Stomach (tissue), 19 donors: ENCODE results near the gene TTLL8. TPM values are rescaled to one million over a fixed set of nuclear protein-coding genes. Genes with fewer than 3 reads are reported as not detected.

Experiments
- DNase-seq, 2 donors: peaks; one replicate each; pipeline versions ENCODE4 v3.0.0 to v3.0.0-alpha.2; 2013 to 2019
- H3K27ac ChIP-seq, 5 donors: fragments of 200-600 bp in 4 of 5; sonication (generic) in 4 of 5; one replicate each; pipeline ENCODE4 v1.5.1; 2013 to 2019; ENCODE audit warnings: mild to moderate bottlenecking in 1 of 5, moderate library complexity in 1 of 5
- H3K27me3 ChIP-seq, 3 donors: fragments of 200-600 bp; sonication (generic); one replicate each; pipeline ENCODE4 v1.5.1; 2017 to 2019; ENCODE audit warnings: mixed run types in 1 of 3
- H3K36me3 ChIP-seq, 4 donors: fragments of 200-600 bp; sonication (generic); 1 replicate in 3 of 4; 2 replicates in 1 of 4; pipeline ENCODE4 v1.5.1; 2016 to 2019
- H3K4me1 ChIP-seq, 4 donors: fragments of 200-600 bp; sonication (generic); one replicate each; pipeline ENCODE4 v1.5.1; 2016 to 2019
- H3K4me3 ChIP-seq, 4 donors: fragments of 200-600 bp; sonication (generic) in 3 of 4; one replicate each; pipeline ENCODE4 v1.5.1; 2016 to 2019; ENCODE audit warnings: mild to moderate bottlenecking in 1 of 4
- H3K9me3 ChIP-seq, 4 donors: fragments of 200-600 bp; sonication (generic); one replicate each; pipeline ENCODE4 v1.5.1; 2016 to 2019
- EP300 ChIP-seq: sonication (generic); formaldehyde crosslinking; IDR thresholded peaks from one replicate; pipeline ENCODE4 v1.6.1; 2017; ENCODE audit warnings: antibody characterized with exemption
- POLR2A ChIP-seq, 4 donors: fragments of 450-650 bp; IDR thresholded peaks; one replicate each; pipeline ENCODE4 v1.6.1; 2016; ENCODE audit warnings: antibody characterized with exemption in 4 of 4, control low read depth in 2 of 4, mild to moderate bottlenecking in 1 of 4, moderate library complexity in 1 of 4
- POLR2AphosphoS5 ChIP-seq, 3 donors: sonication (generic); formaldehyde crosslinking; IDR thresholded peaks; one replicate each; pipeline ENCODE4 v1.6.1; 2016; ENCODE audit warnings: antibody characterized with exemption in 3 of 3
- WGBS, 5 donors: extraction: QIAGEN DNeasy Blood & Tissue Kit in 3 of 5; methylation state at CpG; one replicate each; pipeline versions ENCODE4 v1.1.5 to v1.1.7; 2013 to 2018; 5-methylcytosine and 5-hydroxymethylcytosine counted together
- intact Hi-C: fragments of 100-400 bp; cut with DNase I; formaldehyde crosslinking; loops from one replicate; pipeline ENCODE4 v1.15.1; 2023; ENCODE audit warnings: low total_unique reads
- long read RNA-seq, 10 donors: transcript quantifications; one replicate each; lab custom pipeline, GENCODE V29; 2026
- polyA plus RNA-seq, 3 donors: library from polyadenylated mRNA; stranded (reverse); fragments of 200-250 nt; gene quantifications; one replicate each; pipeline ENCODE4 v1.2.3, GENCODE V29; 2013
- total RNA-seq, 5 donors: library from RNA; depleted of rRNA; stranded (reverse); fragments of >200 nt; gene quantifications; one replicate each; pipeline versions ENCODE4 v1.1.0 to v1.2.3, GENCODE V29; 2014 to 2016
- TF ChIP-seq, protein P1 (sequence below), 7 experiments: fragments of 450-650 bp in 4 of 7; fragments of 200-600 bp in 3 of 7; sonication (generic) in 3 of 7; IDR thresholded peaks; one replicate each; pipeline ENCODE4 v1.5.1; 2016 to 2019; ENCODE audit warnings: antibody characterized with exemption in 7 of 7, control low read depth in 2 of 7, mild to moderate bottlenecking in 1 of 7
- donor health status: healthy with polysubstance abuse.
- donor health status: Bipolar disorder and iron deficiency.
- donor health status: healthy.

Gene TTLL8
- not detected for total RNA-seq
- not detected for polyA plus RNA-seq
- long read RNA-seq, donor 1 = 0 reads
- long read RNA-seq, donor 2 = 0 reads
- long read RNA-seq, donor 3 = 0 reads
- long read RNA-seq, donor 4 = 0 reads
- long read RNA-seq, donor 5 = 0 reads
- long read RNA-seq, donor 6 = 0 reads
- long read RNA-seq, donor 7 = 0 reads
- long read RNA-seq, donor 8 = 0 reads
- long read RNA-seq, donor 9 = 0 reads
- long read RNA-seq, donor 10 = 0 reads

DNA sequence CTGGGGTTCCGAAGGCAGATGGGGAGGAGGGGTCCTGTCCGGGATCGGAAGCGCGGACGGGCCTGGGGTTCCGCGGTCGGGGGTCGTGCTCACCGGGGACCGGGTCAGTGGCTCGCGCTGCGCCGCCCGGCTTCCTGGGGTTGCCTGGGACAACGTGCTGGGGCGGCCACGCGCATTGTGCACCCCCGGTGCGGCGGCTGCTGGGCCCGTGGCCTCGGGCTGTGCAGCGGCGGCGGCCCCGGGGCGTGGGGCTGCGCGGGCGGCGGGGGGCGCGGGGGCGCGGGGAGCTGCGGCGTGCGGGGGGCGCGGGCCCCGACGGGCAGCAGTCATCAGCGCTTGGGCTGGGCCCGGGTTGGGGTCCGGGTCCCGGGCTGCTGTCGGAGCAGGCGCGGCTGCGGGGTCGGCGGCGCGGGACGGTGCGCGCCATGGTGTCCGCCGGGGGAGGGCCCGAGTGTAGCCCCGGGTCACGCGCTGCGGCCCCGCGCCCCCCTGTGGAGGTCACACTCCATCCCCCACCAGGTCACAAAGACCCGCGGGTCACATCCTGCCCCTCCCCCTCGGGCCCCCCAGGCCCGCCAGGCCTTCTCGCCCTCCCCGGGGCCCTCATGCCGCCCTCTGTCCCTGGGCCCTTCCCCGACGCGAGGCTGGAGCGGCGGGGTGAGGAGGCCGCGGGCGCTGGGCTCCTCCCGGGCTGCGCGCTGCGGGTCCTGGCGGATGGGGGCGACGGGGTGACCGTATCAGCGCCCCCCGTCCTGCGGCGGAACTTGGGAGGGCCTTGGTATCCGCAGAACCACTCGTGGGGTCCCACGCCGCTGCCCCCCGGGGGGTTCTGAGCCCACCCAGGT, at the start of gene TTLL8:
Gene TTLL8, minus strand, starts transcription at position 238 of the 845 bp plus-strand sequence.
- 8 to 57% (median 15%) methylated on average over 17 to 101 of the region's 102 CpGs for WGBS, 5 donors
- DNase-seq = peak in 1 of 2 donors; percentile 39
- Histone ChIP-seq H3K4me3 (peak within 1 kb of the TSS in 2 of 4 donors; percentile 25 to 38), H3K4me1 (peaks cover 7 to 21% (median 17%) of the 10 kb centered on the region in 4 donors), H3K9me3 (peaks cover 0 to 12% (median 9%) of the 10 kb centered on the region in 4 donors), H3K36me3 (no peaks in the 10 kb centered on the region), H3K27me3 (peaks cover 8 to 80% (median 31%) of the 10 kb centered on the region in 3 donors), H3K27ac (no peak within 1 kb of the TSS)
- intact Hi-C loops = no loop called here
- TF ChIP-seq, protein P1, sequence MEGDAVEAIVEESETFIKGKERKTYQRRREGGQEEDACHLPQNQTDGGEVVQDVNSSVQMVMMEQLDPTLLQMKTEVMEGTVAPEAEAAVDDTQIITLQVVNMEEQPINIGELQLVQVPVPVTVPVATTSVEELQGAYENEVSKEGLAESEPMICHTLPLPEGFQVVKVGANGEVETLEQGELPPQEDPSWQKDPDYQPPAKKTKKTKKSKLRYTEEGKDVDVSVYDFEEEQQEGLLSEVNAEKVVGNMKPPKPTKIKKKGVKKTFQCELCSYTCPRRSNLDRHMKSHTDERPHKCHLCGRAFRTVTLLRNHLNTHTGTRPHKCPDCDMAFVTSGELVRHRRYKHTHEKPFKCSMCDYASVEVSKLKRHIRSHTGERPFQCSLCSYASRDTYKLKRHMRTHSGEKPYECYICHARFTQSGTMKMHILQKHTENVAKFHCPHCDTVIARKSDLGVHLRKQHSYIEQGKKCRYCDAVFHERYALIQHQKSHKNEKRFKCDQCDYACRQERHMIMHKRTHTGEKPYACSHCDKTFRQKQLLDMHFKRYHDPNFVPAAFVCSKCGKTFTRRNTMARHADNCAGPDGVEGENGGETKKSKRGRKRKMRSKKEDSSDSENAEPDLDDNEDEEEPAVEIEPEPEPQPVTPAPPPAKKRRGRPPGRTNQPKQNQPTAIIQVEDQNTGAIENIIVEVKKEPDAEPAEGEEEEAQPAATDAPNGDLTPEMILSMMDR (IDR thresholded peaks at IDR 0.05) = no peak
- TF ChIP-seq POLR2A (IDR thresholded peaks at IDR 0.05) = no peak
- no peak for TF ChIP-seq EP300
- TF ChIP-seq POLR2AphosphoS5 (IDR thresholded peaks at IDR 0.05) = no peak

DNA sequence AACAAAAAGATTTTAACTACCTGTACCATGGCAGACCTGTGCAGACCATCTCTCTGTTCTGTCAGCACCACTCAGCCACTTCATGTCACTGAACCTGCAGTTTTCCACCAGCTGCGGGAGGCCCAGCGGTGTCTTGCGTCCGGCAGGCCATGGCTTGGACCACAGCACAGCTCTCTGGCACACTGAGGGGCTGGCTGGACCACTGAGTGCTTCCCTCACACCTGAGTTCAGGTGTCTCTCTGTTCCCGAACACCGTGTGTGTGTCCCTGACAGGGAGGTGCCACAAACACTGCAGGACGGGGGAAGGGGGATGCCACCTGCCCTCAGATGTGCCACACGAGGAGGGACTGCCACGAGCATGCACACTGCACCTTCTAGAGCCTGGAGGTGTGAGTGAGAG, 49.4 kb upstream of the TTLL8 start:
- TF ChIP-seq EP300 = no peak
- no peak for DNase-seq
- Histone ChIP-seq H3K9me3 (no peaks in the 10 kb centered on the region), H3K36me3 (no peaks in the 10 kb centered on the region), H3K4me1 (peaks cover 0 to 10% (median 0%) of the 10 kb centered on the region in 4 donors), H3K27me3 (peaks cover 0 to 21% (median 6%) of the 10 kb centered on the region in 3 donors), H3K4me3 (no peak overlapping the region), H3K27ac (no peak overlapping the region)
- WGBS, 5 donors = 78 to 88% (median 80%) methylated on average over 9 of the region's 9 CpGs
- intact Hi-C loops = no loop called here

DNA sequence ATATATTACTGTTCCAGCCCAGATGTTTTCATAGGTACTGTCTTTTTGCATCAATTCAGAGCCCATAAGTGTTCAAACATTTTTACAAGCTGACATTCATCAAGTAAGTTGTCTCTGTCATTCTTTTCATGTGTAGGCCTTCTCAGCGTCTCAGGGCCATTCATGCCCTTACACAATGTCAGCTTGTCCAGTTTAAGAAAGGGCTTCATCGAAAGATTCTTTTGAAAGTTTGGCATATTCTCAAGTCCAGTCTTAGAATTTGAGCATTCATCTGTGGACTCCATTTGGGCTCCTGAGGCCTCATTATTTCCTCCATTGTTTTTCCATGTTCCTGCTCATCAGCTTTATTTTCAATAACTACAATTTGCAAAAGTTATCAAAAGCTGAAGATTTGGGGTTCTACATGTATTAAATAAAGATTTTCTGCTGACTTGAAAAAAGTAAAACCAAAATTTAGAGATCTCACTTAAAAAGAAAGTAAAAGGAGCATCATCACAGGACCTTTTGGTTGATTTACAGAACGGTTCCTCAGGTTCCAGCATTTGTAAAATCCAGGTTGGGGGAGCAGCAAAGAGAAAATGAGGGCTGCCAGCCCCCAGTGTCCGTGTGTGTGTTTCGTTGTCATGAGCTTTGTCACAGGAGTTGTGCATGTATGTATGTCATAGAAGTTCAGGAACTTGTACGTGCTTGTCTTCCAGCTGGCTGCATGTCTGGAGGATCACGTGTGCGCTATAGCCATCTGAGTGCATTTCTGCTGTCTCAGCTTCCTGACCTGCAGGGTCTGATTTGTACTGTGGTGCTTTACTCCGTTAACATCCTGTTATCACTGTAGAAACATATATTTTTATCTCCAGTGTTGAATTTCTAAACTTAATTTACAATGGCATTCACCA, 47.4 kb upstream of the TTLL8 start:
- H3K4me1 ChIP-seq = no peaks in the 10 kb centered on the region
- H3K27me3 ChIP-seq = peaks cover 0 to 9% (median 0%) of the 10 kb centered on the region in 3 donors
- H3K4me3 ChIP-seq = no peak overlapping the region
- H3K27ac ChIP-seq = no peak overlapping the region
- peak in 1 of 2 donors; percentile 79 for DNase-seq
- intact Hi-C loops = no loop called here
- no peaks in the 10 kb centered on the region for H3K9me3 ChIP-seq
- no peaks in the 10 kb centered on the region for H3K36me3 ChIP-seq
- 55 to 63% (median 59%) methylated on average over 9 of the region's 9 CpGs for WGBS, 5 donors
- no peak for TF ChIP-seq POLR2A (IDR thresholded peaks at IDR 0.05)
- TF ChIP-seq, protein P1 (IDR thresholded peaks at IDR 0.05) = no peak
- no peak for TF ChIP-seq POLR2AphosphoS5 (IDR thresholded peaks at IDR 0.05)
- TF ChIP-seq EP300 = no peak

DNA sequence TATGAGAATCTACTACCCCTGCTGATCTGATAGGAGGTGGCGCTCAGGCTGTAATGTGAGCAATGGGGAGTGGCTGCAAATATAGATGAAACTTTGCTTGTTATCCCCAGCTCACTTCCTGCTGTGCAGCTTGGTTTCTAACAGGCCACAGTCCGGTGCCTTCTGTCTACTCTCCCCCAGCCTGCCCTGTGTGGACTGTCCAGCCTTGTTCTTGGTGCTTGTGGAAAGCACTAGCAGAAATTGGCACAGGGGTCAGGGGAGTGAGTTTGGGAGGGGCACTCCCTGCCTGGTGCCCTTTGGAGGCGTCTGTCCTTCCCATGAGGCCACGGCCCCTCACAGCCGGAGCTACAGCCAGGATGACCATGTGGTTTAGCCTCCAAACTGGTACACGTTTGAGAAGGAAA, 46.0 kb upstream of the TTLL8 start:
- WGBS, 5 donors = 48 to 64% (median 59%) methylated on average over 6 of the region's 6 CpGs
- TF ChIP-seq POLR2A (IDR thresholded peaks at IDR 0.05) (no peak), EP300 (no peak), POLR2AphosphoS5 (IDR thresholded peaks at IDR 0.05) (no peak)
- TF ChIP-seq, protein P1 (IDR thresholded peaks at IDR 0.05) = no peak
- intact Hi-C loops = no loop called here

More for the DNA sequence above, 46.0 kb upstream of the TTLL8 start:
- no peaks in the 10 kb centered on the region for H3K4me1 ChIP-seq
- H3K27ac ChIP-seq = no peak overlapping the region
- no peaks in the 10 kb centered on the region for H3K9me3 ChIP-seq
- peaks cover 0 to 9% (median 0%) of the 10 kb centered on the region in 3 donors for H3K27me3 ChIP-seq
- no peak overlapping the region for H3K4me3 ChIP-seq
- no peaks in the 10 kb centered on the region for H3K36me3 ChIP-seq
- no peak for DNase-seq
